Endometrial microvascular endothelial cells (primary cell): ENCODE data around the gene BOLA3. TPM values are rescaled to one million over a fixed set of nuclear protein-coding genes. Genes with fewer than 3 reads are reported as not detected.
"Not testable (repeated sequence)": the region's sequence is repeated elsewhere in the genome, so short reads cannot be mapped to it uniquely, and the experiment has no call there.

Source experiments
- in situ Hi-C: cut with HindIII; loops from 2 replicates; pipeline ENCODE4 v1.10.0; 2017; ENCODE audit warnings: low sequenced_read_pairs, low pct_unique_long_range_greater_than_20kb; ENCODE audit errors: inconsistent ontology term
- total RNA-seq: library from RNA; depleted of rRNA; stranded (reverse); fragments of >200 nt; gene quantifications from one replicate; pipeline ENCODE4 v1.2.3, GENCODE V29; 2015; ENCODE audit errors: inconsistent ontology term

The BOLA3 gene
- total RNA-seq, 1 donor from 2014 or later: 81.4 TPM

DNA sequence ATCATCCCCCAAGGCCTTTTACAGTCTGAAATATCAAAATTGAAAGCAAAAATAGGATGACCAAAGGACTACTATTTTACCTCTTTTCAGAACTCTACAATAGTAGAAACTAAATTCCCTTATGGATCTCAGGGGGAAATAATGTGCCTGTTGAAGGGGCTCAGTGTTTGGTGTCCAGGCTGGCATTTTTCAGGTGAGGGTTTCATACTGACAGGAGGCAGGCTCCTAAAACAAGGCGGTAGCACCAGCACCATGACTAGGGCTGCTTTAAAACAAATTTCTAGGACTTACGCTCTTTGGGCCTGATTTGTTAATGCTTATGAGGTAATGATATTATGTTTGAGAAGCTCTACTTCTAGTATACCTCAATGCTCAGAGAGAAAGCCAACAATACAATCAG lies 5.2 kb upstream of the BOLA3 start:
- in situ Hi-C loops: no loop called here

DNA sequence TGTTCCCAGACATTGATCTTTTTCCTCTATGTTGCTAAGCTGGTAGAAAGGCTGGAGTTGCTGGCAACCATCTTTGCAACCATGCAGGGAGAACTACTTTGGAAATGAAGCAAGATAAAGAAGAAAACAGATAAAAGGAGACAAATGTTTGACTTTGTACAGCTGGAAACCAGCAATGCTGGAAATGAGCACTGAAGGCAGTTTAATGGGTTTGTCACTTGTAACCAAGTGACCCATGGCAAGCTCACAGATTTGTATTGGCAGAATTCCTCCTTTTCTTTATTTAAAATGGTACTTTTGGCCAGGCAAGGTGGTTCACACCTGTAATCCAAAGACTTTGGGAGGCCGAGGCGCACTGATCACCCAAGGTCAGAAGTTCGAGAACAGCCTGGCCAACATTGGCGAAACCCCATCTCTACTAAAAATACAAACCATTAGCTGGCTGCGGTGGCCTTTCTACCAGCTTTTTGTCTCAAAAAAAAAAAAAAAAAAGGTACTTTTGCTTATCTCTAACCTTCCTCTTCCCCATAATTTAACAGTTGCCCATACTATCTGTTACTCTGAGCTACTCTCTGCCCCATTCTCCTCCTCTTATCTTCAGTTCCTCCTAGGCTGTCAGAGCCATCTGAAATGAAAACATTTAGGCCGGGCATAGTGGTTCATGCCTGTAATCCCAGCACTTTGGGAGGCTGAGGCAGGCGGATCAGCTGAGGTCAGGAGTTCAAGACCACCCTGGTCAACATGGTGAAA lies 2.0 kb upstream of the BOLA3 start:
- in situ Hi-C loops: no loop called here

GRCh38 chr2:74149247-74149525 lies 1.5 kb upstream of the BOLA3 start:
- in situ Hi-C loops: no loop called here

- in situ Hi-C loops: no loop called here
These were observed 940 bp upstream of the BOLA3 start for GRCh38 chr2:74148457-74149246.

- in situ Hi-C loops: no loop called here
These were observed 584 bp downstream of the BOLA3 start for GRCh38 chr2:74146929-74147726.

DNA sequence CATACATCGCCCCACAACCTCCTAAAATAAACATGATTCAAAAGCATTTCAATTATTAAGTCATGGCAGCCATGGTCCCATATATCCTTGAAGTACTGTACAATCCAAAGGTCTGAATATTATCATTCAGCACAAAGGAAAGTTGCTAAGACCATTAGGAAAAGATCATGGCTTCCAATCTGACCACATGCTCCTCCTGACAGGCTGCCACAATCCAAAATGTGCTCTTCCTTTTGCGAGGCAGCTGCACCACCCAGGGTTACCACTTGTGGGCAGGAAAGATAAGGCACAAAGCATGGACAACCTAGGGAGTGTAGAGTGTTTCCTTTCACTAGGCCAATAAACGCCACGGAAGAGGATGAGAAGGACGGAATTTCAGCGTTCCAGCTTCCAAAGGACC lies 5.4 kb downstream of the BOLA3 start:
- in situ Hi-C loops: no loop called here

DNA sequence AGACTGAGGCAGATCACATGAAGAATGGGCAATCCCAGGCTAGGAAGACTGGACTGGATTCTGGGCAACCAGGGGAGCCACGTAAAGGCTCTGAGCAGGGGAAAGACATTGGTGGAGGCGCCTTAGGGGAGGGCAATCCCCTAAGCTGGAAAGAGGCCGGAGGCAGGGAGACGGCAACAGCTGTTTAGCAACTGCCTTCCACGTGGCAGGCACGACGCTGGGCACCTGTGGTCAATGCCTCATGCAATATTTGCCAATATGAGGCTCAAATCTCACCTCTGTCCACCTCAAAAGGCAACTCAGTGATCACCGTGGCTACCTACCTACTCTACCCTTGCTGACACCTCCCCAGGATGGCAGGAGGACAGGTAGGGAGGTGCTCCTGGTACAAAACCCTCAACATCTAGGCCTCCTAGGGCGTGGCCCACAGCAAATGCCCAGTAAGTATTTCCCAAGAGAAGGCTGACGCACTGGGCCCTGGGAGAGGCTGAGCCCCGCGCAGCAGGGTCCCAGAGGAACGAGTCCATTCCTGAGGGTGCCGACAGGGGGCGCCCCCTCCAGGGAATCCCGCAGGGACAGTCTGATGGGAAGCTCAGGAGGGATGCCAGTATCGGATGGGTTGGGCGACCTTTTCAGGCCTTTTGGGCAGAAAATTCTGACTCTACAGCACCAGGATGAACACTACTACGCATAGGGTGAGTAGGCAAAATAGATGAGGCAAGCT lies 8.9 kb downstream of the BOLA3 start:
- in situ Hi-C loops: no loop called here

DNA sequence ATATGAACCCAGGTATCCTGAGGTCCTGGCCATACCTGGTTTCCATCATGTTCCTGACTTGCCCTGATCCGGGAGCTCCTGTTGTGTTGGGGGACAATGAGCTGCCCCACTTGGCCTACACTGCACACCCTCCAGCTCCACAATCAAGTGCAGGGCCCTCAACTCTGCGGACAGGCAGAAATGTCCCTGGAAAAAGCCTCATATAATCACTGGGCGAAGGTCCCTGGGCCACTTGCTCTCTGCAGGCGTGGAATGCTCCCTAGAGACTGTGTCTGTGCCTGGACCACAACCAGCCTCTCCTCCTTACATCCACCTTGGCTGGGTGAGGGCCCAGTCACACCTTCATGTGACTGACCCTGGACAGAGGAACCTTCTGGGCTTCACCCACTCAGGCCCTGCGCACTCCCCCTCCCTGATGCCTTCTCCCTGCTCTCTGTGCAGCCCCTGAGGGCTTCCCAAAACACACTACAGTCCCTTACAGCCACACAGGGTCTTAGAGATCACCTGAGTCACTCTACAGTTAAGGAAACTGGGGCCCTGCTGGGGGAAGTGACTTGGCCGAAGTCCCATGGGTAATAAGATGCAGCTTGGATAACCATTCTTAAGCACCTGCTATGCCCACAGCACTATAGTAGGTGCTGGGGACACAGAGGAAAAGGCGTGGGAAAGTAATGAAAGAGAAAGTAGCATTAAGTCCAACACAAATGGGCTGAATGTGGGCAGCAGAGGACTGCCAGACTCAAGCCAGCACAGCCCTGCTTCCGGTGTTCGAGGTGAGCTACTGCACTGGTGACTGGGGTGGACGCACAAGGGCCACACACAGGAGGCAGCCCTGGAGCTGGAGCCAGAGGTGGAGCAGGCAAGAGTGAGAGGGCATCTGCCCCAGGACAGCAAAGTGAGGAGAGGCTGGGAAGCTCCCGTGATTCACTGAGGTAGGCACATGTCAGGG lies 9.8 kb downstream of the BOLA3 start:
- in situ Hi-C loops: no loop called here

DNA sequence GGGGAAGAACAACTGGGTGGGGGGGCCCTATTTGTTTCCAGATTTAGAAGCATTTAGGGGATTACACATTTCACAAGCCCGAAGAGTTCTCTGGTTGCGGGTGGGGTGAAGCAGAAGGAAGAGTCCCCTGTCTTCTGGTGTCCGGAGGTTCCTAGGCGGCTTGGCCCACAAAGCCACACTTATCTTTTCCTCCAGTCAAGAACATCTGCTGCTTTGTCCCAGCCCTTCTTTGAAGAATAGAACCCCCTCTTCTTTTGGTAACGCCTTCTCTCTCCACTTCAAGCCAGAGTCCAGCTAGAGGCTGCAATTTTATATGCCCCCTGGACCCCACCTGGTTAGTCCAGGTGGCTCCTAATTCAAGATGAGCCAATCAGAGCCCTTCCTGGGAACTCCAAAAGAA lies 15.8 kb downstream of the BOLA3 start:
- in situ Hi-C loops: no loop called here

- in situ Hi-C loops: no loop called here
These were observed 17.3 kb downstream of the BOLA3 start for GRCh38 chr2:74130211-74130995.

DNA sequence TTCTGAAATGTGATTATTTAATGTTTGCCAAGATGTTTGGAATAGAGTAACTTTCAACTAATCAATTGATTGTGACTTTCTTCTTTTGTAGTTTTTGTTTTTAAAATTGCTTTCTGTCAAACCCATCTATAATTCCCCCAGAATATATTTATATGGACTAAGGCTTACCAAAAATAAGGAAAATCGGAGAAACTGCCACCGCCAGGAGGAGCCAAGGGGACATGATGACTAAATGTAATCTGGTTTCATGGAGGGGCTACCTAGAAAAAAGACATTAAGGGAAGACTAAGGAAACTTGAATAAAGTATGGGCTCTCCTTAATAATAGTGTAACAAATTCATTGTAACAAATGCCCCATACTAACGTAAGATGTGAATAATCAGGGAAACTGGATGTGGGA lies 19.5 kb downstream of the BOLA3 start:
- in situ Hi-C loops: no loop called here

DNA sequence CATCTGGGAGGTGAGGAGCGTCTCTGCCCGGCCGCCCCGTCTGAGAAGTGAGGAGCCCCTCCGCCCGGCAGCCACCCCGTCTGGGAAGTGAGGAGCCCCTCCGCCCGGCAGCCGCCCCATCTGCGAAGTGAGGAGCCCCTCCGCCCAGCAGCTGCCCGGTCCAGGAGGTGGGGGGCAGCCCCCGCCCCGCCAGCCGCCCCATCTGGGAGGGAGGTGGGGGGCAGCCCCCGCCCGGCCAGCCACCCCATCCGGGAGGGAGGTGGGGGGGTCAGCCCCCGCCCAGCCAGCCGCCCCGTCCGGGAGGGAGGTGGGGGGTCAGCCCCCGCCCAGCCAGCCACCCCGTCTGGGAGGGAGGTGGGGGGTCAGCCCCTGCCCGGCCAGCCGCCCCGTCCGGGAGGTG lies 23.8 kb downstream of the BOLA3 start:
- in situ Hi-C loops: not testable (repeated sequence)

DNA sequence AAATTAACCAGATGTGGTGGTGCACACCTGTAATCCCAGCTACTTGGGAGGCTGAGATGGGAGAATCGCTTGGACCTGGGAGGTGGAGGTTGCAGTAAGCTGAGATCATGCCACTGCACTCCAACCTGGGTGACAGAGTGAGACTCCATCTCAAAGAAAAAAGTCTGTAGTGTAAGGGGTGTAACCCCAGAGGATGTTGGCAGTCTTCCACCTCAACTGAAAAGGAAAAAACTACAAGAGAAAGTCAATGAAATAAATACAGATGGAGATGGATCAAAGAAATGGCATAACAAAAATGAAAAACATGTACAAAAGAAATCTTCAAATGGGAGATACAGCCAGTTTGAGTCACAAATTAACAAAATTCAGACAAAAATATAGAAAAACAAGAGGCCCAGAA lies 25.9 kb downstream of the BOLA3 start:
- in situ Hi-C loops: not testable (repeated sequence)

- in situ Hi-C loops: no loop called here
These were observed 27.5 kb downstream of the BOLA3 start for GRCh38 chr2:74119912-74120825.

- in situ Hi-C loops: no loop called here
These were observed 28.4 kb downstream of the BOLA3 start for GRCh38 chr2:74119339-74119738.

DNA sequence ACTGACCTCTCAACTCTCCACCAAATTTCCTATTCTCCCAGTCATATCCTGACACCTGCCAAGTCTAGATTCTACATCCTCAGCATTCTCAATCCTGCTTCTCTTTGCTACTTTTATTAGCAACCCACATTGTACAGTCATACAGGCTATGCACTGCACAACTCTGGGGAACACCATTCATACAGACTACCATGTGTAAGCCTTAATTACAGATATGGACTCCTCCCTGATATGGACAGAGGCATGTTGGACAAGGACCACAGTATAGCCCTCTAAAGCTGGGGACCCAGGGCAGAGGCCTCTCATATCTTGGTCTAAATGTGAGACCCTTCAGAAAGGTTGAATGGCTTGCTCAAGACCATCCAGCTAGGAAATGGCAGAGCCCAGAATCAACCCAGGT lies 36.3 kb downstream of the BOLA3 start:
- in situ Hi-C loops: no loop called here

GRCh38 chr2:74110537-74110936 lies 37.2 kb downstream of the BOLA3 start:
- in situ Hi-C loops: no loop called here
